IMR-90 (cell line): ENCODE results near the gene CAPZA1. TPM values are rescaled to one million over a fixed set of nuclear protein-coding genes. Genes with fewer than 3 reads are reported as not detected.
A peak's percentile ranks its signal among the peaks of the same experiment; 100 is the strongest.

Experiments used
- ATAC-seq: fragments of 200-7000 bp; cut with Tn5 transposase; 2 replicates; pipeline ENCODE4 v1.9.1; 2020; ENCODE audit warnings: low read depth, mild to moderate bottlenecking, moderate library complexity
- BruUV-seq: library from RNA; stranded (reverse); fragments of 400-500 nt; replicated peaks from 2 replicates; lab custom pipeline; 2021; lab: Mats Ljungman, UMichigan
- CTCF ChIA-PET: fragments of 300-600 bp; formaldehyde crosslinking; extraction: SDS; loops from one replicate; lab custom pipeline; 2021; ENCODE audit warnings: antibody characterized with exemption; lab: Yijun Ruan, JAX
- POLR2A ChIA-PET: fragments of 300-600 bp; sonication (Branson Sonifier 250); formaldehyde crosslinking; loops from one replicate; lab custom pipeline; 2022; ENCODE audit warnings: antibody characterized with exemption; ENCODE audit not compliant: unreplicated experiment; lab: Charles Lee
- DNase-seq: peaks from one replicate; pipeline ENCODE4 v3.0.0; 2013
- H2AFZ ChIP-seq: replicated peaks from 2 replicates; pipeline ENCODE3; 2013; ENCODE audit warnings: low read length, mild to moderate bottlenecking; ENCODE audit not compliant: poor library complexity
- H2AK5ac ChIP-seq: 2 replicates; pipeline ENCODE4 v1.6.1; 2013; ENCODE audit warnings: low read depth, low read length, inconsistent platforms
- H2AK9ac ChIP-seq: replicated peaks from 2 replicates; pipeline ENCODE3; 2013; ENCODE audit warnings: mild to moderate bottlenecking, low read depth, low read length, moderate library complexity; ENCODE audit not compliant: poor library complexity
- H2BK120ac ChIP-seq: 2 replicates; pipeline ENCODE4 v1.6.1; 2013; ENCODE audit warnings: low read depth, low read length, inconsistent platforms
- H2BK15ac ChIP-seq: 3 replicates; pipeline ENCODE4 v1.6.1; 2013; ENCODE audit warnings: low read depth, low read length, inconsistent platforms
- H2BK20ac ChIP-seq: 2 replicates; pipeline ENCODE4 v1.6.1; 2013; ENCODE audit warnings: low read depth, mild to moderate bottlenecking, inconsistent platforms, low read length, moderate library complexity
- H2BK5ac ChIP-seq: 2 replicates; pipeline ENCODE4 v1.6.1; 2013; ENCODE audit warnings: mild to moderate bottlenecking, low read depth, low read length, inconsistent platforms; ENCODE audit not compliant: poor library complexity, severe bottlenecking
- H3K14ac ChIP-seq: replicated peaks from 2 replicates; pipeline ENCODE4 v1.6.1; 2013; ENCODE audit warnings: low read depth, low read length, inconsistent platforms
- H3K18ac ChIP-seq: 2 replicates; pipeline ENCODE4 v1.6.1; 2013; ENCODE audit warnings: low read depth, low read length, control low read depth
- H3K23ac ChIP-seq: 2 replicates; pipeline ENCODE4 v1.6.1; 2013; ENCODE audit warnings: low read depth, low read length, inconsistent platforms
- H3K27ac ChIP-seq: 2 replicates; pipeline ENCODE4 v1.5.1; 2013; ENCODE audit warnings: mild to moderate bottlenecking, control low read depth, low read length; ENCODE audit not compliant: insufficient read depth
- H3K27me3 ChIP-seq: 2 replicates; pipeline ENCODE4 v1.6.1; 2013; ENCODE audit warnings: low read length; ENCODE audit not compliant: control insufficient read depth, insufficient read depth
- H3K36me3 ChIP-seq: 2 replicates; pipeline ENCODE4 v1.6.1; 2013; ENCODE audit warnings: low read length, mixed read lengths; ENCODE audit not compliant: control insufficient read depth, insufficient read depth
- H3K4ac ChIP-seq: 2 replicates; pipeline ENCODE4 v1.6.1; 2013; ENCODE audit warnings: low read depth, low read length, inconsistent platforms
- H3K4me1 ChIP-seq: 2 replicates; pipeline ENCODE4 v1.6.1; 2013; ENCODE audit warnings: low read length, mixed read lengths; ENCODE audit not compliant: control insufficient read depth, insufficient read depth
- H3K4me2 ChIP-seq: 2 replicates; pipeline ENCODE4 v1.6.1; 2013; ENCODE audit warnings: low read depth, mild to moderate bottlenecking, control low read depth, low read length, moderate library complexity
- H3K4me3 ChIP-seq: 2 replicates; pipeline ENCODE4 v1.5.1; 2013; ENCODE audit warnings: low read depth, mild to moderate bottlenecking, control low read depth, low read length, moderate library complexity; ENCODE audit not compliant: insufficient read depth
- H3K56ac ChIP-seq: 2 replicates; pipeline ENCODE4 v1.6.1; 2013; ENCODE audit warnings: low read length, inconsistent platforms; ENCODE audit not compliant: insufficient read depth; ENCODE audit errors: extremely low read depth
- H3K79me1 ChIP-seq, 2 experiments: 2 replicates each; pipeline ENCODE4 v1.6.1; 2013; ENCODE audit warnings: low read length in 2 of 2, inconsistent platforms in 1 of 2, low read depth in 1 of 2
- H3K9ac ChIP-seq: 2 replicates; pipeline ENCODE4 v1.6.1; 2013; ENCODE audit warnings: low read depth, low read length, control low read depth
- H3K9me1 ChIP-seq: 2 replicates; pipeline ENCODE4 v1.6.1; 2013; ENCODE audit warnings: low read length, inconsistent platforms; ENCODE audit not compliant: insufficient read depth
- H3K9me3 ChIP-seq: 2 replicates; pipeline ENCODE4 v1.6.1; 2013; ENCODE audit warnings: low read length; ENCODE audit not compliant: control insufficient read depth, insufficient read depth
- H4K20me1 ChIP-seq: 2 replicates; pipeline ENCODE4 v1.6.1; 2013; ENCODE audit warnings: low read length, inconsistent platforms; ENCODE audit not compliant: insufficient read depth
- H4K5ac ChIP-seq: 2 replicates; pipeline ENCODE4 v1.6.1; 2013; ENCODE audit warnings: mild to moderate bottlenecking, low read depth, low read length, control low read depth
- H4K8ac ChIP-seq, 2 experiments: 2 replicates each; pipeline ENCODE4 v1.6.1; 2013; ENCODE audit warnings: low read depth in 2 of 2, low read length in 2 of 2, control low read depth in 1 of 2, inconsistent platforms in 1 of 2
- H4K91ac ChIP-seq: 2 replicates; pipeline ENCODE4 v1.6.1; 2013; ENCODE audit warnings: low read depth, low read length, inconsistent platforms; ENCODE audit not compliant: insufficient read depth
- CEBPB ChIP-seq: IDR thresholded peaks from 2 replicates; pipeline ENCODE4 v1.6.1; 2012; ENCODE audit warnings: low read depth, low read length, improper control_type of control experiment
- CHD1 ChIP-seq: IDR thresholded peaks from 2 replicates; pipeline ENCODE4 v1.6.1; 2012; ENCODE audit warnings: low read depth, low read length, improper control_type of control experiment
- FOS ChIP-seq: fragments of 150-350 bp; IDR thresholded peaks from 2 replicates; pipeline ENCODE4 v1.6.1; 2016; ENCODE audit warnings: low read depth, low read length
- MAFK ChIP-seq: IDR thresholded peaks from 2 replicates; pipeline ENCODE4 v1.6.1; 2012; ENCODE audit warnings: low read depth, low read length, improper control_type of control experiment
- MAZ ChIP-seq: IDR thresholded peaks from 2 replicates; pipeline ENCODE4 v1.6.1; 2012; ENCODE audit warnings: low read depth, mild to moderate bottlenecking, low read length, improper control_type of control experiment, moderate library complexity, borderline replicate concordance
- MXI1 ChIP-seq: IDR thresholded peaks from 2 replicates; pipeline ENCODE4 v1.6.1; 2012; ENCODE audit warnings: low read depth, mild to moderate bottlenecking, low read length, moderate library complexity, borderline replicate concordance
- NFE2L2 ChIP-seq: fragments of 150-350 bp; IDR thresholded peaks from 2 replicates; pipeline ENCODE4 v1.6.1; 2016; ENCODE audit warnings: low read depth, mild to moderate bottlenecking, low read length
- POLR2A ChIP-seq: IDR thresholded peaks from 2 replicates; pipeline ENCODE4 v1.6.1; 2012; ENCODE audit warnings: mild to moderate bottlenecking, low read depth, low read length
- RCOR1 ChIP-seq: IDR thresholded peaks from 2 replicates; pipeline ENCODE4 v1.6.1; 2012; ENCODE audit warnings: mild to moderate bottlenecking, low read length, improper control_type of control experiment; ENCODE audit not compliant: insufficient replicate concordance
- SMC3 ChIP-seq: fragments of 150-350 bp; IDR thresholded peaks from 2 replicates; pipeline ENCODE4 v1.6.1; 2016; ENCODE audit warnings: low read depth, mild to moderate bottlenecking, antibody characterized with exemption, low read length, moderate library complexity
- WGBS, 2 experiments: methylation state at CpG; one replicate each; pipeline versions ENCODE4 v1.1.5 to v1.1.7; 2013; ENCODE audit warnings: missing lambda C conversion rate in 2 of 2; ENCODE audit not compliant: insufficient read length in 1 of 2; ENCODE audit errors: extremely low coverage in 2 of 2; 5-methylcytosine and 5-hydroxymethylcytosine counted together
- dilution Hi-C: fragments of 300-500 bp; cut with HindIII; formaldehyde crosslinking; loops from one replicate; pipeline ENCODE4 v1.14.3; 2018; ENCODE audit warnings: low sequenced_read_pairs; ENCODE audit not compliant: unreplicated experiment
- in situ Hi-C: fragments of 300-500 bp; cut with MboI; formaldehyde crosslinking; loops from 3 replicates; pipeline ENCODE4 v1.14.3; 2019; ENCODE audit warnings: low sequenced_read_pairs, inconsistent platforms, mixed read lengths
- intact Hi-C: fragments of 100-400 bp; cut with micrococcal nuclease; formaldehyde crosslinking; loops from 2 replicates; pipeline ENCODE4 v1.10.0; 2022
- polyA plus RNA-seq, 3 experiments: library from polyadenylated mRNA; depleted of rRNA; stranded (reverse); fragments of >200 nt; gene quantifications; 2 replicates each; pipeline ENCODE4 v1.2.3, GENCODE V29; 2012; ENCODE audit warnings: low replicate concordance in 1 of 3
- total RNA-seq: library from RNA; depleted of rRNA; stranded (reverse); fragments of >200 nt; gene quantifications from 2 replicates; pipeline ENCODE4 v1.2.3, GENCODE V29; 2012
- TF ChIP-seq, protein P1 (sequence below): fragments of 150-350 bp; IDR thresholded peaks from 2 replicates; pipeline ENCODE4 v1.6.1; 2017; ENCODE audit warnings: mild to moderate bottlenecking, antibody characterized with exemption, low read length, low read depth
- TF ChIP-seq, protein P2 (sequence below): fragments of 150-350 bp; IDR thresholded peaks from 2 replicates; pipeline ENCODE4 v1.6.1; 2016; ENCODE audit warnings: low read depth, mild to moderate bottlenecking, low read length, moderate library complexity, borderline replicate concordance
- TF ChIP-seq, protein P3 (sequence below): conservative IDR thresholded peaks from 2 replicates; pipeline ENCODE4 v1.5.1; 2012; ENCODE audit warnings: mild to moderate bottlenecking, low read depth, low read length, improper control_type of control experiment

Gene CAPZA1
- total and polyA plus RNA-seq, 2 of the 4 experiments (the other 2 are of a cell fraction), result 108 to 262 TPM

DNA sequence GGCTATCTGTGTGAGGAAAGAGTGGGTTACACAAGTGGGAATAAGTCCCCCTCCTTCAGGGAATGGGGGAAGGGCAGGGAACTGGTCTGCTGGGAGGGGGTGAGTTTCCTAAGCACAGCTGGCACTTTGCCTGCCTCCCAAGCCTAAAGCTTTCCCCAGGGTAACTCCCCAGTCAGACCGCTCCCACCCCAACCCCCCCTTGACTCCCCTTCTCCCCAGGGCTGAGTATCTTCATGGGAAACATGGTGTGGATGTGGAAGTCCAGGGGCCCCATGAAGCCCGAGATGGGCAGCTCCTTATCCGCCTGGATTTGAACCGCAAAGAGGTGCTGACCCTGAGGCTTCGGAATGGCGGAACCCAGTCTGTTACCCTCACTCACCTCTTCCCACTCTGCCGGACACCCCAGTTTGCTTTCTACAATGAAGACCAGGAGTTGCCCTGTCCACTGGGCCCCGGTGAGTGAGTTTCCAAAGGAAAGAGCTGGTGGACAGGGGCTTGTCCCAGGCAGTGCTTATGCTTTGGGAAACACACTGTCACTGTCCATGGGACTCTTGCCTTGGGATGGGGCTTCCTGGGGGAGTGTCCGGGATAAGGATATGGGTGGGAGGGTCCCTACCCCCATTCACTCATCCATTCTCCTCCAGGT is 69.7 kb downstream of the CAPZA1 start:
- no peak overlapping the region for H3K23ac ChIP-seq
- H3K9ac ChIP-seq, result no peak overlapping the region
- no peak for DNase-seq
- no peaks in the 10 kb centered on the region for H3K9me3 ChIP-seq
- no peak overlapping the region for H3K4me3 ChIP-seq
- no peak overlapping the region for H3K4me2 ChIP-seq
- H3K4me1 ChIP-seq, result no peaks in the 10 kb centered on the region; the same call in none of the 2 replicates
- no peak overlapping the region for H4K91ac ChIP-seq
- H3K18ac ChIP-seq, result no peak overlapping the region
- H3K56ac ChIP-seq, result no peak overlapping the region
- no peak overlapping the region for H2AK9ac ChIP-seq
- peaks cover 17% of the 10 kb centered on the region for H3K9me1 ChIP-seq
- H4K8ac ChIP-seq, result no peak overlapping the region
- H4K20me1 ChIP-seq, result peaks cover 12% of the 10 kb centered on the region; the same call in 1 of the 2 replicates
- CTCF ChIA-PET, result interaction anchor here (0.9 kb wide), 1 partner anchor 16 kb away, joined by 3 read pairs; no protein-coding TSS in a partner anchor
- H3K36me3 ChIP-seq, result peaks cover 38% of the 10 kb centered on the region
- intact Hi-C loops (no loop called here), dilution Hi-C loops (no loop called here), in situ Hi-C loops (no loop called here)
- BruUV-seq, result TSS peak; percentile 36
- no peak overlapping the region for H2BK120ac ChIP-seq
- WGBS, 2 experiments, result no CpG with 5 or more reads among the region's 9 CpGs
- peaks cover 13 to 53% of the 10 kb centered on the region in 2 experiments for H3K79me1 ChIP-seq
- no peak overlapping the region for H4K5ac ChIP-seq
- H2BK15ac ChIP-seq, result no peak overlapping the region
- ATAC-seq, result no peak
- no peak overlapping the region for H2BK20ac ChIP-seq
- H3K27me3 ChIP-seq, result no peaks in the 10 kb centered on the region
- H3K4ac ChIP-seq, result no peak overlapping the region
- no peak overlapping the region for H2AFZ ChIP-seq
- no peak overlapping the region for H3K14ac ChIP-seq
- TF ChIP-seq RCOR1, result no peak
- TF ChIP-seq NFE2L2, result no peak
- TF ChIP-seq FOS, result no peak
- TF ChIP-seq CEBPB, result no peak
- no peak for TF ChIP-seq POLR2A
- TF ChIP-seq, protein P1, sequence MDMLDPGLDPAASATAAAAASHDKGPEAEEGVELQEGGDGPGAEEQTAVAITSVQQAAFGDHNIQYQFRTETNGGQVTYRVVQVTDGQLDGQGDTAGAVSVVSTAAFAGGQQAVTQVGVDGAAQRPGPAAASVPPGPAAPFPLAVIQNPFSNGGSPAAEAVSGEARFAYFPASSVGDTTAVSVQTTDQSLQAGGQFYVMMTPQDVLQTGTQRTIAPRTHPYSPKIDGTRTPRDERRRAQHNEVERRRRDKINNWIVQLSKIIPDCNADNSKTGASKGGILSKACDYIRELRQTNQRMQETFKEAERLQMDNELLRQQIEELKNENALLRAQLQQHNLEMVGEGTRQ, result no peak
- TF ChIP-seq MAFK, result no peak
- TF ChIP-seq, protein P2, sequence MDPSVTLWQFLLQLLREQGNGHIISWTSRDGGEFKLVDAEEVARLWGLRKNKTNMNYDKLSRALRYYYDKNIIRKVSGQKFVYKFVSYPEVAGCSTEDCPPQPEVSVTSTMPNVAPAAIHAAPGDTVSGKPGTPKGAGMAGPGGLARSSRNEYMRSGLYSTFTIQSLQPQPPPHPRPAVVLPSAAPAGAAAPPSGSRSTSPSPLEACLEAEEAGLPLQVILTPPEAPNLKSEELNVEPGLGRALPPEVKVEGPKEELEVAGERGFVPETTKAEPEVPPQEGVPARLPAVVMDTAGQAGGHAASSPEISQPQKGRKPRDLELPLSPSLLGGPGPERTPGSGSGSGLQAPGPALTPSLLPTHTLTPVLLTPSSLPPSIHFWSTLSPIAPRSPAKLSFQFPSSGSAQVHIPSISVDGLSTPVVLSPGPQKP, result no peak
- TF ChIP-seq CHD1, result no peak
- TF ChIP-seq SMC3, result no peak
- TF ChIP-seq MAZ, result no peak
- no peak for TF ChIP-seq MXI1
- TF ChIP-seq, protein P3, sequence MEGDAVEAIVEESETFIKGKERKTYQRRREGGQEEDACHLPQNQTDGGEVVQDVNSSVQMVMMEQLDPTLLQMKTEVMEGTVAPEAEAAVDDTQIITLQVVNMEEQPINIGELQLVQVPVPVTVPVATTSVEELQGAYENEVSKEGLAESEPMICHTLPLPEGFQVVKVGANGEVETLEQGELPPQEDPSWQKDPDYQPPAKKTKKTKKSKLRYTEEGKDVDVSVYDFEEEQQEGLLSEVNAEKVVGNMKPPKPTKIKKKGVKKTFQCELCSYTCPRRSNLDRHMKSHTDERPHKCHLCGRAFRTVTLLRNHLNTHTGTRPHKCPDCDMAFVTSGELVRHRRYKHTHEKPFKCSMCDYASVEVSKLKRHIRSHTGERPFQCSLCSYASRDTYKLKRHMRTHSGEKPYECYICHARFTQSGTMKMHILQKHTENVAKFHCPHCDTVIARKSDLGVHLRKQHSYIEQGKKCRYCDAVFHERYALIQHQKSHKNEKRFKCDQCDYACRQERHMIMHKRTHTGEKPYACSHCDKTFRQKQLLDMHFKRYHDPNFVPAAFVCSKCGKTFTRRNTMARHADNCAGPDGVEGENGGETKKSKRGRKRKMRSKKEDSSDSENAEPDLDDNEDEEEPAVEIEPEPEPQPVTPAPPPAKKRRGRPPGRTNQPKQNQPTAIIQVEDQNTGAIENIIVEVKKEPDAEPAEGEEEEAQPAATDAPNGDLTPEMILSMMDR, result no peak
- no peak overlapping the region for H2AK5ac ChIP-seq
- H3K27ac ChIP-seq, result no peak overlapping the region
- H2BK5ac ChIP-seq, result no peak overlapping the region
- POLR2A ChIA-PET, result no interaction called here
